ENCODE data around the gene OSBPL5. TPM values are rescaled to one million over a fixed set of nuclear protein-coding genes. Genes with fewer than 3 reads are reported as not detected.
A peak's percentile ranks its signal among the peaks of the same experiment; 100 is the strongest.

Gene OSBPL5
- total RNA-seq, 1 donor from 2014 or later, result 31.4 TPM

DNA sequence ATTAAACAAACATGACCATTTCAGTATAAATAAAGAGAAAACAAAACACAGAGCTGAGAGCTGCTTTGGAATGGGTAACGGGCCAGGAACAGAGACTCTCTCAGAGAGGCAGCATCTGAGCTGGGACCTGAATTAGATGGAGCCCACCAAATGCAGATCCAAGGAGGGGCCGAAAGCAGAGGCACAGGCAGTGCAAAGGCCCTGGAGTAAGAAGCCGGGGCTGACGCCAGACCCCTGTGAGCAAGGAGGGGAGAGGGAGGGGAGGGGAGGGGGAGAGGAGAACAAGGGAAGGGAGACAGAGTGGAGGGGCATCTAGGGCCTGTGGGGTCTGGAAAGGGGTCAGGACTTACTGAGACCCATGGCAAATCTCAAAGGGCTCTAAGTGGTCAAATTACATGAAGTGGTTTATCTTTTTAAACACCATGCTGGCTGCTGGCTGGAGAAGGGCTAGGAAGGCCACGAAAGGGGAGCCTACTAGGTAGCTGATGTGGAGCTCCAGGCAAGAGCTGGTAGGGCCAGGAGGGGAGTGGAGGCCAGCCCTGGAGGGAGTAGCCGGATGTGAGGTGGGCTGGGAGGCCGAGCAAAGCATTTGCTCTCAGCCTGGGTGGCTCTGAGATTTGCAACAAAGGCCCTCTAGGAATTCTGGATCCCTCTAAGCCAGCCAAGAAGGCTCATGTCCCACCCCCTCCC is 3.2 kb downstream of the OSBPL5 start:
- Mint-ChIP-seq H3K9me3 (no peaks in the 10 kb centered on the region), H3K27ac (ENCODE audit: unreplicated experiment) (peak overlapping the region; percentile 43), H3K27me3 (ENCODE audit: low read depth) (no peaks in the 10 kb centered on the region), H3K4me3 (peak overlapping the region; percentile 92), H3K4me1 (peaks cover 42% of the 10 kb centered on the region), H3K36me3 (ENCODE audit: low read depth) (no peaks in the 10 kb centered on the region)
- TF ChIP-seq, protein P1, sequence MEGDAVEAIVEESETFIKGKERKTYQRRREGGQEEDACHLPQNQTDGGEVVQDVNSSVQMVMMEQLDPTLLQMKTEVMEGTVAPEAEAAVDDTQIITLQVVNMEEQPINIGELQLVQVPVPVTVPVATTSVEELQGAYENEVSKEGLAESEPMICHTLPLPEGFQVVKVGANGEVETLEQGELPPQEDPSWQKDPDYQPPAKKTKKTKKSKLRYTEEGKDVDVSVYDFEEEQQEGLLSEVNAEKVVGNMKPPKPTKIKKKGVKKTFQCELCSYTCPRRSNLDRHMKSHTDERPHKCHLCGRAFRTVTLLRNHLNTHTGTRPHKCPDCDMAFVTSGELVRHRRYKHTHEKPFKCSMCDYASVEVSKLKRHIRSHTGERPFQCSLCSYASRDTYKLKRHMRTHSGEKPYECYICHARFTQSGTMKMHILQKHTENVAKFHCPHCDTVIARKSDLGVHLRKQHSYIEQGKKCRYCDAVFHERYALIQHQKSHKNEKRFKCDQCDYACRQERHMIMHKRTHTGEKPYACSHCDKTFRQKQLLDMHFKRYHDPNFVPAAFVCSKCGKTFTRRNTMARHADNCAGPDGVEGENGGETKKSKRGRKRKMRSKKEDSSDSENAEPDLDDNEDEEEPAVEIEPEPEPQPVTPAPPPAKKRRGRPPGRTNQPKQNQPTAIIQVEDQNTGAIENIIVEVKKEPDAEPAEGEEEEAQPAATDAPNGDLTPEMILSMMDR (conservative IDR thresholded peaks at IDR 0.05), result no peak
- no peak for DNase-seq (ENCODE audit: low read depth, low spot score)

DNA sequence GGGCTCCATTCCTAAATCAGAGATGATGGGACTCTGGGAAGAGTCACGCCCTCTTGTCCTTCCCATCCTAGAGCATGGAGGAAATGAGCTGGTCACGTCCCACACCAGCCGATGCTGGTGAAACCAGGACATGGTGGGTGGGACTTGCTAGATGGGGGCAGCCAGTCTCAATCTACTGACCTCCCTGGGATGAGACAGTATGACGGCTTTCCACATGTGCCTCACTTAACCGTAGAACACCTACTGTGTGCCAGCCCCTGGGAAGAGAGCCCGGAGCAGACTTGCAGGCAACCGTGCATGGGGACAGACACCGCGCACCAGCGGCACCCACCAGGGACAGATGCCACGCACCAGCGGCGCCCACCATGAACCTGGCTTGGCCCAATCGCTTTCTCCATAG is 3.8 kb downstream of the OSBPL5 start:
- peak overlapping the region; percentile 92 for H3K4me3 Mint-ChIP-seq
- H3K27ac Mint-ChIP-seq (ENCODE audit: unreplicated experiment), result no peak overlapping the region
- no peaks in the 10 kb centered on the region for H3K27me3 Mint-ChIP-seq (ENCODE audit: low read depth)
- no peak for DNase-seq (ENCODE audit: low read depth, low spot score)
- TF ChIP-seq, protein P1 (conservative IDR thresholded peaks at IDR 0.05), result no peak
- peaks cover 44% of the 10 kb centered on the region for H3K4me1 Mint-ChIP-seq
- no peaks in the 10 kb centered on the region for H3K9me3 Mint-ChIP-seq
- H3K36me3 Mint-ChIP-seq (ENCODE audit: low read depth), result no peaks in the 10 kb centered on the region

DNA sequence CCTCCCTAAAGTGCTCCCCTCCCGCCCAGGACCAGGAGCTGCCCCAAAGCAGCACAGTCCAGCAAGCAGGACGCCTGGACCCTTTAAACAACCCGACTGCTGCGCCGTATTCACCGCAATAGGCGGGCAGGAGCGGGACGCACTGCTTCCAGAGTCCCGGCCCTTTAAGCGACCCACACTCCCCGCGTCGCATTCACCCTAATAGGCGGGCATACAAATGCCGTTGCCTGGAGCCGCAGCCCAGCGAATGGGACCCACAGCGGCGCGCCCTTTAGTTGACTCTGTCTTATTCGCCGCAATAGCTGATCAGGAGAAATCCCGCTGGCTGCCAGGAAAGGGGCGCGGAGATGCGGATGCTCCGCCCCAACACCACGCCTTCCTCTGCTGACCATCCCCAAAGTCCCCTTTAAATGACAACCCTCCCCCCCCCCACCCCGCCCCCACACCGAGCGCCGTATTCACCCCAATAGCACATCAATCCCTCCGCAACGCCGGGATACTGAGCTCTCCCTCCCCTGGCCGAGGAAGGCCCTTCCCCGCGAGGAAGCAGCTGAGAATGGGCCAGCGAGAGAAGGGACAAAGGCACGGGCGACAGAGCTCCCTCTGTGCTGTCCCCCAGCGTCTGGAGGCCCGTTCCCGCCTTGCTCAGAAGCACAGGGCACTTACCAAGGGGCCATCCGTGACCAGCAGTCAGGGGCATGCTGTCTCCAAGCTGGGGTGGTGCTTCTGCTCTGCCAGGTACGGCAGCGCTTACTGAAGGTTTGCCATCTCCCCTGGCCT is 4.7 kb downstream of the OSBPL5 start:
- Mint-ChIP-seq H3K4me3 (peak overlapping the region; percentile 92), H3K27me3 (ENCODE audit: low read depth) (no peaks in the 10 kb centered on the region), H3K27ac (ENCODE audit: unreplicated experiment) (peak overlapping the region; percentile 97), H3K9me3 (no peaks in the 10 kb centered on the region), H3K4me1 (peaks cover 47% of the 10 kb centered on the region), H3K36me3 (ENCODE audit: low read depth) (no peaks in the 10 kb centered on the region)
- TF ChIP-seq, protein P1 (conservative IDR thresholded peaks at IDR 0.05), result no peak
- peak; percentile 85 for DNase-seq (ENCODE audit: low read depth, low spot score)

DNA sequence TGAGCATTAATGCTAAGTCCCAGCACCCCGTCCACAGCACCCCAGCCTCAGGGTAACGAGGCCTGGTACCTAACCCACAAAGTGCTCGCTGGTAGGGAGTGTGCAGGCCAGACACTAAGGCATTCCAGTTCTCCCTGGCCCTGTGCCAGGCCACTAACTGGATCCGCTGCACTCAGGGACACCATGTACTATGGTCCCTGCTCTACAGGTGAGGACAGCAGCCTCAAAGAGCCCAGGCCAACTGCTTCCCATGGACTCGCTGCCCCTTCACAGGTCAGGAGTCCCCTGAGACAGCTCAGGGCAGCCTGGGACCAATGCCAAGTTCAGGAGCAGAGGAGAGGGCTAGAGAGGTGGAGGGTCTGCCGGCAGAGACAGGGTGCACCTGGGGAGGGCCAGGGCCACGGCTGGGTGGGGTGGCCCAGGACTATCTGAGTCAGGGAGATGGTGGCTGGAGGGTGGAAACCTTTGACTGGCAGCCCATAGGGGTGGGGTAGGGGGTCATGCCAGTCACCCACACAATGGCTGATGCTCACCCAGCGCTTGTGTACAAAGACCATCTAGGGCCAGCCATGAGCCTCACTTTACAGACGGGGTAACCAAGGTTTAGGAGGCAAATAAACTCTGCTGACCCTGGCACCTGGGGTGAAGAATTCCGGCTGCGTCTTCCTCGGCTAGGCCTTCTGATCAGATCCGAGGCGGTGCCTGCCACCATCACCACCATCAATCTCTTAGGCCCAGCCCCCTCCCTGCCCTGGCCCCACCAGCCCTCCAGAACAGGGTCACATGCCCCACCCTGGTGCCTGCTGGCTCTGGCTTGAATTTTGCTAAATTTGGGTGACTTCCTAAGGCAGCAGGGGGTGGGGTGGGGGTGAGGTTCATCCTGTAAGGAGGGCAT is 5.6 kb downstream of the OSBPL5 start:
- Mint-ChIP-seq H3K36me3 (ENCODE audit: low read depth) (no peaks in the 10 kb centered on the region), H3K27ac (ENCODE audit: unreplicated experiment) (no peak overlapping the region), H3K4me3 (peak overlapping the region; percentile 92), H3K27me3 (ENCODE audit: low read depth) (no peaks in the 10 kb centered on the region), H3K9me3 (no peaks in the 10 kb centered on the region), H3K4me1 (peaks cover 46% of the 10 kb centered on the region)
- TF ChIP-seq, protein P1 (conservative IDR thresholded peaks at IDR 0.05), result no peak
- DNase-seq (ENCODE audit: low read depth, low spot score), result no peak

DNA sequence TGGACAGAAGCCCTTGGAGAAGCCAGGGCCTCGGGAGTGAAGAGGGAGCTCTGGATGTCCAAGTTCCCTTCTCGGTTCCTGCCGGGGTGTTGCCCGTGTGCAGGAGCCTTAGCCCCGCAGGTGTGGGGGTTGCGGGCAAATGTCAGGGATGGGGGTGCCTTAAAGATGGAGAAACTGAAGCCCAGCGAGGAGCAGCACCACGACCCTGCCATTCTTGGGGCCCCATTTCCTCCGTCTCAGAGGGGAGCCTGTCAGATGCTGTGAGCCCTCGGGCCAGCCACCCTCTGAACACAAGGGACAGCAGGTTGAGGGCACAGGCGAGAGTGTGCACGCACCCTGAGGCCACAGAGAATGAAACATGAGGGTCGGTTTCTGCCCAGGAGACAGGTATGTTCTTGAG is 6.3 kb downstream of the OSBPL5 start:
- Mint-ChIP-seq H3K9me3 (no peaks in the 10 kb centered on the region), H3K27me3 (ENCODE audit: low read depth) (no peaks in the 10 kb centered on the region), H3K4me3 (peak overlapping the region; percentile 25), H3K36me3 (ENCODE audit: low read depth) (no peaks in the 10 kb centered on the region), H3K27ac (ENCODE audit: unreplicated experiment) (no peak overlapping the region), H3K4me1 (peaks cover 43% of the 10 kb centered on the region)
- TF ChIP-seq, protein P1 (conservative IDR thresholded peaks at IDR 0.05), result no peak
- no peak for DNase-seq (ENCODE audit: low read depth, low spot score)
